G401 (cell line): Measurements from ENCODE around the gene PLEKHO2. TPM values are rescaled to one million over a fixed set of nuclear protein-coding genes. Genes with fewer than 3 reads are reported as not detected.

Experiments
- DNase-seq: peaks from one replicate; pipeline ENCODE4 v3.0.0-alpha.2; 2015; ENCODE audit warnings: low spot score
- in situ Hi-C: cut with HindIII; loops from 2 replicates; pipeline ENCODE4 v1.10.0; 2016; ENCODE audit warnings: low sequenced_read_pairs, mixed read lengths
- total RNA-seq: library from RNA; depleted of rRNA; stranded (reverse); fragments of >200 nt; shearing (Covaris generic); gene quantifications from 2 replicates; pipeline ENCODE4 v1.2.3, GENCODE V29; 2014

The PLEKHO2 gene
- total RNA-seq, 1 experiment from 2014 or later, result 16.1 TPM

DNA sequence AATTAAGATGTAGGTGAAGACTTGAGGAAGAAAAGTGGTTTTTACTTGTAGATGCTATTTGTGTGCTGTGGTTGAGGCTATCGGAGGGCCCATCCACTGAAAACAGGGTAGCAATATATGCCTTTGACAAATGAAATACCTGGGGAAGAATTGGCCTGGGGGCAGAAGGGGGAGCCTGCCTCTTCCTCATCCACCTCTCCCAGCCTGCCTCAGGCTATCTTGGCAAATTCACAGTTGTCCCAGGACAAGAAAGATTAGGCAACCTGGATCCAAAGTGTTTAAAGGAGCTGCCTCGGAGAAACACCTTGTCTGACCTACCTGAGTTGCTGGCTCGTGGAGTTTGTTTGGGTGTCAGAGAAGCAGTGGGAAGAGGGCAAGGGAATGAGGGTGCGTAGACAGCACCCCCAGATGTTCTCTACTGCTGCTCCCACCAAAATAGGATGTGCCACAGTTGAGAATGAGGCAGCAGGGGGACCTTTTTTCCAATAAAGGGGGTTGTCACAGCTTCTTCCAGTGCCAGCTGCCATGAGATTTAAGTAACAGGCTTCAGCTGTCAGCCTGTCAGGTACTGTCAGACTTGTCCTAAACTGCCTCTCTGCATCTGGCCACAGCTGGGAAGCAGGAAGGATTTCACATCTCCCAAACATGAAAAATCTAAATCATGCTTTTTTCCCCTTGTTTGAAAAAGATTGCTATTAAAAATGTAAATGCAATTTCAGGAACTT is 9.2 kb downstream of the PLEKHO2 start:
- no peak for DNase-seq
- in situ Hi-C loops, result no loop called here

DNA sequence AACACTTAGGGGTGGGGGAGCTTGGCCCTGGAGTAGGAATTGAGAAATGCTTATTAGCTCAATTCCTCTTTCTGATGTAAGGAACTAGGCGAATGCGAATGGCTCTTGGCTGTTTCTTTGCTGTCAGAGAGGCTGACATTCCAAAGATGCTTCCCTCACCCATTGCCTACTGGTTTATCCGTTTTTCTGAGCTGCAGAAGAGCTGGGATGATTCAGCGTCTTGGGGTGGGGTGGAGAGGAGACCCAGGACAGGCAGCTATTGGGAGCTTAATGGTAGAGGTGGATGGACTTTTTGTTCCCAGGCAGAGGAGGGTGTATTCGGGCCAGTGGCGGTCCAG is 9.8 kb downstream of the PLEKHO2 start:
- DNase-seq, result no peak
- in situ Hi-C loops, result no loop called here

DNA sequence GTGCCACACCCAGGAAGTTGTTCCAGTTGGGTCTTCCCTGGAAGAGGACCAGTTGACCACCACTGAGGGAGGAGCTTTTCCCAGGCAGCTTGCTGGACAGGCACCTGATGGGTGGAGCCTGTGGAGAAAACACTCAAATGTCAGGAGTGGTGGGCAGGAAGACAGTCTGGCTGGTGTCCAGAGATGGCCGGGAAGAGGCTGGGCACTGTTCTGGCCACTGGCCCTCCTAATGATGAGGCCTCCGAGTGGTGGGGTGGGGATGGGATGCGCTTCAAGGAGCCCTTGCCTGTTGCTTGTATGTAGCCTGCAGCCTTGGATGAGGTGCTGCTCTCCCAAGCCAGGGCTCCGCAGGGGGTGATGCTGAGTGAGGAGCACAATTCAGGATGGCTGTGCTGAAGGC is 12.3 kb downstream of the PLEKHO2 start:
- in situ Hi-C loops, result no loop called here
- no peak for DNase-seq

DNA sequence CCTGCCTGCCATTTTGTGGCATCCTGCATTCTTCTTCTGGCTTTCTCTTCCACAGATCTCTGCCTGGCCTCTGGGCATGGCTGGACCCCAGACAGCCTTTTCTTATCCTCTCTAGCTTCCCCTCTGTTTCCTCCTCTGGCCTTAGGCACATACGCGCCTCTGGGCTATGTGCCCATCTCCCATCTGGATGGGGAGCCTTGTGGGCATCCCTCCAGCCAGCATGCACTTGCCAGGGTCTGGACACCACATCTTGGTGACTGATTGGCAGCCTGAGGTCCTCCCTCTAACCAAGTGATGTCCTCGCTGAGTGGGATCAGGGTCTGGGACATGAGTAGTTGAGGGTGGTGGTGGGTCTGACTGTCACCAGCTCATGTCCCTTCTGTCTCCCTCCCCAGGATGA is 12.8 kb downstream of the PLEKHO2 start:
- in situ Hi-C loops, result no loop called here
- DNase-seq, result no peak

DNA sequence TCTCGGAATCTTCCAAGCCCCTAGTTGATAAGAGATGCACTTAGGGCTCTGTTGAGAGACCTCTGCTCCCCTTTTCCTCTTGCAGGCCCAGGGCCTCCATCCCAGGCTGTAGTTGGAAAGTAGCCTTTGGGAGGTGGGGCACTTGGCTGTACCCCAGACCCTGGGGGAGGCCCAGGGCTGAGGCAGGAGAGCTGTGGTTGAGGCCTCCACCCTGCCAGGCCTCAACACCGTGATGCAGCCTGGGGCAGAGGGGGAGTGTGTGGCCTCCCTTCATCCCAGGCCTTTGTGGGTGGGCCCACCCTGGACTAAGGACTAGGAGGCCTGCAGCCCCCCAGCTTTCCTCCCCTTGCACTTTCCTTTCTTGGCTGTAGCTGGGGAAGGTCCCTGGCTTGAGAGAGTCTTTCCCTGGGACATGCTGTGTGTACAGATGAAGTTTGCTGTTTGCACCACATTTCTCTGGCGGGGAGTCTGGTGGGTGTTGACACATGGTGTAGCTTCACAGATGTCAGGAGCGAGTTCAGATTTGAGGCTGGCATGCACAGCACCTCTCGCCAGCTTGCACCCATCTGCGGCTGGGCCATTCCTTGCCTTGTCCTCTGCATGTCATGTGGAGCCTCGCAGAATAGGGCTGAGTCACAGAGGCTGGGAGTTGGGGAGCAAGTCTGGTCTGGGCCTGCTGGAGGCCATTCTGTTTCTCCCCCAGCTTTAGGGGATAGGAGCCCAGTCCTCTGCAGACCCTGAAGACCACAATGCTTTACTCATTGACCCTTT is 13.7 kb downstream of the PLEKHO2 start:
- in situ Hi-C loops, result no loop called here
- DNase-seq, result no peak

DNA sequence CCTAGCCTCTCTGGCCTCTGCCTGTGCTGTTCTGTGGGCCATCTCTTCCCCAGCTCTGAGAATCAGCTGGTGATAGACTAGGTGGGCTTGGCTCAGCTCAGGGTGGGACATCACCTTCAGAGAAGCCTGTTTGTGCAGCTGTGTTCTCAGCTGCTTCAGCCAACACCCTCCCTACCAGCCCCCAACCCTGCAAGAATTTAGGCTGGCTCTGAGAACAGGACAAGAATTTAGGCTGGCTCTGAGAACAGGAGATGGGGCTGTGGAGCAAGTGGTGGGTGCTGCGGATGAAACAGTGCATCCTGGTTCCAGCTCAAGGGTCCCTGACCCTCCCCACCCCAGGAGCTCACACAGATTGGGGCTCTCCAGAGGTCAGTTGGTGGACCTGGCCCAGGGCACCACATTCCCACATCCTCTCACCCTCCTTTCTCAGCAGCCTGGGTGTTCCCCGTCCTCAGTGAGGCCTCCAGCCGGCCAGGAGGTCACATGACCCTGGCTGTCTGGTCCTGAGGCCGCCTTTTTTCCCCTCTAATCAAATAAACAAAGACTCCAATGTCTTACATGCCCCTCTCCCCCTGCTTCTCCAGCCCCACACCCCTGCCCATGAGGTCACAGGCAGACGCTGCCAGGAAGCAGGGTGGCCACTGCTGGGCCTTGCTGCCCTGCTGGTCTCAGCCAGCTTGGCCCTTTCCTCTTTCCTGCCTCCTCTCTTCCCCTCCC is 14.9 kb downstream of the PLEKHO2 start:
- in situ Hi-C loops, result no loop called here
- DNase-seq, result peak; percentile 36

DNA sequence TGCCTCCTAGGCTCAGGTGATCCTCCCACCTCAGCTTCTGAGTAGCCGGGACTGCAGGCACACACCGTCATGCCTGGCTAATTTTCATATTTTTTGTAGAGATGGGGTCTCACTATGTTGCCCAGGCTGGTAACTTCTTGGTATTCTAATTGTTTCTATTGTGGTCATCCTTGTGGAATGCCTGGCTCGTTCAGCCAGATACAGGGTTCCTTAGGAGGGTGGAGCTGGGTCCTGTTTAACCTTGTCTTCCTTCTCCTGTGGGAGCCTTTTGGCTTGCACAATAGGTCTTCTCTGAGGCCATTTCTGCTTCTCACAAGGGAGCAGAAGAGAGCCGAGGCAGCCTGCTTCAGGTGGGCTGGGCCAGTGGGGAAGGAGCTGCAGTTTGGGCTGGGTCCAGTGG is 15.7 kb downstream of the PLEKHO2 start:
- in situ Hi-C loops, result no loop called here
- DNase-seq, result no peak

DNA sequence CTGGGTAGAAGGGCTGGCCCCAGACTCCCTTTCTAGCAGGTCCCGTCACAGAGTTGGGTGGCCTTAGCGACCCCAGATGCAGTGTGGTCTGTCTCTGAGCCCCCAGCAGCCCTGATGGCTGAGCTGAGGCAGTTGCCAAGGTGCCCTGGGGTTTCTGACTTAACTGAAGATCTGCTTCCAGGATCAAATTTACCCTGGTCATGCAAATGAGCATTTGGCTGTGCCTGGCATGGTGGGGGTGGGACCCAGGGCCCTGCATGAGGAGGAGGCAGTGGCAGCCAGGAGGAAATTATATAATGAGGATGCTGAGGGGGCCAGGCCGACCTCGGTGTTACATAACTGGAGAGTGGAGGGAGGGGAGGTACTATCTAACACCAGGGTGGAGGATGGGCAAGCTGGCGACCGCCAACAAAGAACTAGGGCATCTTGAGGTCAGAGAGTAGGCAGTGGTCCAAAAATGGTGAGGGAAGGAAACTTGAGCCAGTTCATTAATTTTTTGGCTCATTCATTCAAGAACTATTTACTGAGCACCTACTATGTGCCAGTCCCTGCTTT is 16.4 kb downstream of the PLEKHO2 start:
- DNase-seq, result no peak
- in situ Hi-C loops, result no loop called here

DNA sequence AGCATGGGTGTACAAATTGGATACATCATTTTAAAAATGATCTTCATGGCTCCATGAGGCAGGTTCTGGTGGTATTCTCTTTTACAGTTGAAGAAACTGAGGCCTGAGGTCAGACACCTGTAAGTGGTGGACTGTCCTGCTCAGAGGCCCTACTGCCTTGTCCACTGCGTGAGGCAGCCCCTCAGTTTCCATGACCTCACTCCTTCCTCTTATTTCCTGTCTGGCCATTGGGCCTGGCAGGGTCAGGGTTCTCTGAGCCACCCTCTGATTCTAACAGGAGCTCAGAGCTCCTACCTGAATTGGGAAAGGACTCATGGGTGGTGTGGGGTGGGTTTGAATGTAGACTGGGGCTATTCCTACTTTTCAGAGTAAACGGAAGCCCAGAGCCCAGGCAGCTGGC is 17.5 kb downstream of the PLEKHO2 start:
- no peak for DNase-seq
- in situ Hi-C loops, result no loop called here

DNA sequence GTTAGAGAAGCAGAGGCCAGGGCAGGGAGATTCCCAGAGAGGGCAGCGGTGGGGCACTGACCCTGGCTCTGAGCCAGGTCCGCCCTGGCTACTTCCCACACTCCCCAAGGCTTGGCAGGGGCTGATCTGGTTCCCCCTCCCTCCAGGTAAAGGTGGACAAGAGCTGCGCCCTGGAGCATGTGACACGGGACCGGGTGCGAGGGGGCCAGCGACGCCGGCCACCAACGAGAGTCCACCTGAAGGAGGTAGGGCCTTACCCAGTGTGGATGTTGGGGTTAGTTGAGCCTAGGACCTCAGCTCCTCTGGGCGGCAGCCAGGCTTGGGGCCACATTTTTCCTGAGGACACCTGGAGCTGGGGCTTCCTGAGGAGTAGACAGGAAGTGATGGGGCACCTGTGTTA is 19.6 kb downstream of the PLEKHO2 start:
- no peak for DNase-seq

DNA sequence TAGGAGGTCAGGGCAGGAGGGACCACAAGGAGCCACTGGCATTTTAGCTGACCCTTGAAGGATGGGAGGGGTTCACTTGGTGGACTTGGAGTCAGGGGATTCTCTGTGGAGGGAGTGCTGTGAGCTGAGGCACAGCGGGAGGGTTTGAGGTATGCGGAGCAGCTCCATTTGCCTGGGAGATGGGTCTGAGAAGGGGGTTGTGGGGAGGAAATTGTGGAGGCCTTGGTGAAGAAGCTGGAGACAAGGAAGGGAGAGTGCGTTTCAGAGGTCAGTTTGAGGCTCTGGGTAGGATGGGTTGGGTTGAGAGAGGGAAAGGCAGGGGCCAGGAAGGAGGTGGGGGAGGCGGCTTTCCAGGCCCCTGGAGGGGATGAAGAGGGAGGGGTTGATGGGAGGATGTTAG is 20.2 kb downstream of the PLEKHO2 start:
- in situ Hi-C loops, result no loop called here
- no peak for DNase-seq

More for the DNA sequence above, 19.6 kb downstream of the PLEKHO2 start:
- in situ Hi-C loops, result no loop called here

DNA sequence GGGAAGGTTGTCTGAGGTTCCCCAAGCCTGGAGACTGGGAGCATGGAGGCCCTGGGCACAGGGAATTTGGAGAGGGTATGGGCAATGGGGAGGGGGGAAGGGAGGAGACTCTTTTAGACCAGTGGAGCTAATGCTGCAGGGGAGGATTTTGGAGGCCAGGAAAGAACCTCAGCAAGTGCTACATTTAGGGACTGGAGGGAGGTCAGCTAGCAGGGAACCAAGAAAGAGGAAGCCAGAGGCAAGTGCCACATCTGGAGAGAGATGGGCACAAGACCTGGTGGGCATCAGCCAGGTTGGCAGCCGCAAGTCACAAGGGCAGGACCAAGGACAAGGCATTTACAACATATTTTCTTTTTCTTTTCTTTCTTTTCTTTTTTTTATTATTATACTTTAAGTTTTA is 20.7 kb downstream of the PLEKHO2 start:
- in situ Hi-C loops, result no loop called here
- DNase-seq, result no peak

DNA sequence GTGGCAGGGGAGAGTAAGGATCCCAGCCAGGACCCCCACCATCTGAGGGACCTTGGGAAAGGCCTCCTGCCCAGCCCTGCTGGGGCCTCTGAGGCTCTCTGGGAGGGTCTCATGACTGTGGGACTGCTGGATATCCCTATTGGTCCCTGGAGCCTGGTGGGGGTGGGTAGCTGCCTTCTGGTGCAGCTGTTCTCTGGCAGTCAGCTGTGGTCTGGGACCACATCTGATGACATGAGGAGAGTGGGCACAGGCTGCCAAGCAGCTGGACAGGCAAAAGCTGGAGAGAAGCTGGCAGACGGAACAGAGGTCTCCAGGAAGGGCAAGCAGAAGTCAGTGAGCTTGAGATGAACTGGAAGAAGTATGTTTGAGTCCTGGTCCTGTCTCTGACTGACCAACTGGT is 22.4 kb downstream of the PLEKHO2 start:
- in situ Hi-C loops, result no loop called here
- no peak for DNase-seq

DNA sequence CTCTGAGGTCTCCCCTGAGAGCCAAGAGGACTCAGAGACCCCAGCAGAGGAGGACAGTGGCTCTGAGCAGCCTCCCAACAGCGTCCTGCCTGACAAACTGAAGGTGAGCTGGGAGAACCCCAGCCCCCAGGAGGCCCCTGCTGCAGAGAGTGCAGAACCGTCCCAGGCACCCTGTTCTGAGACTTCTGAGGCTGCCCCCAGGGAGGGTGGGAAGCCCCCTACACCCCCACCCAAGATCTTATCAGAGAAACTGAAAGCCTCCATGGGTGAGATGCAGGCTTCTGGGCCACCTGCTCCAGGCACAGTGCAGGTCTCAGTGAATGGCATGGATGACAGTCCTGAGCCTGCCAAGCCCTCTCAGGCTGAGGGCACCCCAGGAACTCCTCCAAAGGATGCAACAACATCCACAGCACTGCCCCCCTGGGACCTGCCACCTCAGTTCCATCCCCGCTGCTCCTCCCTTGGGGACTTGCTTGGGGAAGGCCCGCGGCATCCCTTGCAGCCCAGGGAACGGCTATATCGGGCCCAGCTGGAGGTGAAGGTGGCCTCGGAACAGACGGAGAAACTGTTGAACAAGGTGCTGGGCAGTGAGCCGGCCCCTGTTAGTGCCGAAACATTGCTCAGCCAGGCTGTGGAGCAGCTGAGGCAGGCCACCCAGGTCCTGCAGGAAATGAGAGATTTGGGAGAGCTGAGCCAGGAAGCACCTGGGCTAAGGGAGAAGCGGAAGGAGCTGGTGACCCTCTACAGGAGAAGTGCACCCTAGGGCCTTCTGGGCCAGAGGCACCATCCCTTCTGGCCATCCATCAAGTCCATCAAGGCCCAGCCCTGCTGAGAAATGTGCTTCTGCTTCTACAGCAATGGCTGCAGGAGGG is 23.6 kb downstream of the PLEKHO2 start:
- DNase-seq, result no peak
- in situ Hi-C loops, result no loop called here

DNA sequence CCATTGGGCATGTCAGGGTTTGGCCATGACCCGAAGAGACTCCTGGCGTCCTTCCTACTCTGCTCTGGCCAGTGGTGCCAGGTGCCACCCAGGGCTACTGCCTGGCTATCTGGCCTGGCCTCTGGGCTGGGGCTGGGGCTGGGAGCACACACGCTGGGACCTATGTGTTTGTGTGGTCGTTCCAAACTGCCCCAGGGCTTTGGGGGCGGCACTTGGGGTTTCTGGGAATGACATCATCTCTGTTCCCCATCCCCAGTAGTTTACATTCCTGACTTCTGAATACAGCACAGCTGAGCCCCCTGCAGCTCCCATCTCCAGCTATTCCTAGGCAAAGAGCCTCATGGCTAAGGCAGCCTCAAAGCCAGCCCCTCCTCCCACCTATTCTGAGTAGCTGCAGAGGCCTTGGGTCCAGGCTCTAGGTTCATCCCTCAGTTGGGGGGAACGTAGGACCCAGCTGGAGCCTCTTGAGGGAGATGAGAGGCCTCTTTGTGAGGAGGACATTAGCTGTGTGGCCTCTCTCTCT is 24.3 kb downstream of the PLEKHO2 start:
- in situ Hi-C loops, result no loop called here
- no peak for DNase-seq

DNA sequence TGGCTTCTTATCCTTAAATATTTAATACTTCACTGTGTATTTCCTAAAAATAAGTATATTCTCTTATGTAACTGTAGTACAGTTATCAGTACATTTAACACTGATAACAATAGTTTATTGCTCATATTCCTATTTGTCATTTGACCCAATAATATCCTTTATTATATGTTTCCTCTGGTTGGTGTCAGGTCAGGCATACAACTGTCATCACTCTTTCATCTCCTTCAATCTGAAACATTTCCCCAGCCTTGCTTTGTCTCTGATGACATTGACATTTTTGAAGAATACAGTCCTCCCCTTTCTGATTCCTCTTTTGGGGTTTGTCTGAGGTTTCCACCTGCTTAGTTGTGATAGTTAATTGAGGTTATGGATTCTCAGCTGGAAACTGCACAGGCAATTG is 27.8 kb downstream of the PLEKHO2 start:
- in situ Hi-C loops, result no loop called here
- DNase-seq, result no peak

DNA sequence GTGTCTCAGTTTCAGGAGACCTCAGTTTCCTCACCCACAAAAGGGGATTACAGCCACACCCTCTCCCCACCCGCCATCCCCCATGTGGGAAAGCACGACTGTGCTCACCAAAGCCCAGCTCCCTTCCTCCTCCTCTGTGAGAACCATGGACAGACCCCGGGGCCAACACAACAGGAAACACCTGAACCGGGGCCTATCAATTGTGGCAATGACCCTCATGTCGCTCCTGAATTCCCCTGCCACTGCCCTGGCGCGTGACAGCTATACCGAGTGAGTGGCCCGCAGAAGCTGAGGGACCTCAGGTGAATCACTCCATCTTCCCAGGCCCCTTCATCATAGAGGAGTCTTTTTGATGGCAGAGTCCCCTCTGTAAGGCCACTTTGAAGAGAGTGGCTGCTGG is 28.6 kb downstream of the PLEKHO2 start:
- in situ Hi-C loops, result no loop called here
- no peak for DNase-seq

DNA sequence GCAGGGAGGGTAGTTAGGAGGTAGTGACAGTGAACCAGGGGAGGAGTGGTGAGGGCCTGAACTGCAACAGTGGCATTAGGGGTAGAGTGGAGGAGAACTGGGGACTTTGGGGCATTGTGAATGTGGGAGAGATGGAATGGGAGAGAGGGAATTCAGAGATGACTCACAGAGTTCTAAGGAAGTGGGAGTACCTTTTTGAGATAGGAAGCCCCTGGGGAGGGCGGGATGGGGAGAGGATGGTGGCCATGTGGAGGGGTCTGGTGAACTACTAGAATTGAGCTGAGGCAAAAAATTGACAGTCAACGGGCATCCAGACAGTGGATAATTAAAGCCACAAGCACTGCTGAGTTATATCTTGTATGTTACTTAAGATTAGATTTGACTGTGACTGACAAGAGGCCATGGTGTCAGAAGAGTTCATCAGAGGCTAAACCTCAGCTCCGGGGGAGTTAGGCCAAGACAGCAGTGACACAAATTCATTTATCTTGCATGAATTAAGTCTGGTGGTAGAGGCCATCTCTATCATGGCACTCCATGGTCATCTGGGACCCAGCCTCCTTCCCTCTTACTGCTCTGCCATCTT is 34.0 kb downstream of the PLEKHO2 start:
- in situ Hi-C loops, result no loop called here
- DNase-seq, result no peak

DNA sequence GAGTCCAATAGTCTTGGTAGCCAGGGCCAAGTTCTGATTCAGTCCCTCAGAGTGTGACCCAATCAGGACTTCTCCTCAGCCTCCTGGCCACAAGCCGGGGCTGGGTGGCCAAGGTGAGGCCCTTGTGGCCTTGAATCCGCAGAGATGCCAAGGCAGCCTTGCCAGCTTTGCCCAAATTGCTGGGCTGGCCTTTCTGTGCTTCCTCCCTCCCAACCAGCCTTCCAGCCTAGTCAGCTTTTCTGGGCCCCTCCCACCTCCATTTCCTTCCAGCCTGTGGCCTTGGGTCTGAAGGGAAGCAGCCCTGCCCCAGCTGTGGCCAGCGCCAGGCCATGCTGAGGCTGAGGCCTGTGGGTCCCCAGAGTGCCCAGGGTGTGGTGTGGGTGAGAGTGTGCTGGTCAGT is 35.7 kb downstream of the PLEKHO2 start:
- DNase-seq, result no peak
- in situ Hi-C loops, result no loop called here
